Astrocyte (in vitro differentiated cells and primary cell): ENCODE measurements around the gene PAPOLB. TPM values are rescaled to one million over a fixed set of nuclear protein-coding genes. Genes with fewer than 3 reads are reported as not detected.

Experiments
- DNase-seq: peaks from one replicate; pipeline ENCODE4 v3.0.0-alpha.2; 2010; ENCODE audit warnings: low read depth
- FAIRE-seq: peaks from 2 replicates; lab custom pipeline; 2011; peaks lifted over from hg19 to GRCh38; lab: Jason Lieb, UNC
- H2AFZ ChIP-seq: 2 replicates; pipeline ENCODE4 v1.6.0; 2012; ENCODE audit warnings: low read depth, low read length, inconsistent platforms
- H3K27ac ChIP-seq: 2 replicates; pipeline ENCODE4 v1.5.1; 2011; ENCODE audit warnings: low read depth, low read length, inconsistent platforms
- H3K27me3 ChIP-seq: 2 replicates; pipeline ENCODE4 v1.6.0; 2011; ENCODE audit warnings: low read length, inconsistent platforms; ENCODE audit not compliant: insufficient read depth
- H3K36me3 ChIP-seq: 2 replicates; pipeline ENCODE4 v1.5.1; 2011; ENCODE audit warnings: low read length, inconsistent platforms; ENCODE audit not compliant: insufficient read depth
- H3K4me1 ChIP-seq: 2 replicates; pipeline ENCODE4 v1.5.1; 2011; ENCODE audit warnings: low read length, inconsistent platforms; ENCODE audit not compliant: insufficient read depth
- H3K4me2 ChIP-seq: 2 replicates; pipeline ENCODE4 v1.6.0; 2012; ENCODE audit warnings: low read length, inconsistent platforms
- H3K4me3 ChIP-seq: 2 replicates; pipeline ENCODE4 v1.5.1; 2011; ENCODE audit warnings: low read depth, mild to moderate bottlenecking, low read length, inconsistent platforms; ENCODE audit not compliant: insufficient read depth
- H3K79me2 ChIP-seq: 2 replicates; pipeline ENCODE4 v1.6.0; 2012; ENCODE audit warnings: mild to moderate bottlenecking, low read length, inconsistent platforms; ENCODE audit not compliant: insufficient read depth
- H3K9ac ChIP-seq: 2 replicates; pipeline ENCODE4 v1.6.0; 2012; ENCODE audit warnings: mild to moderate bottlenecking, low read length, inconsistent platforms
- H3K9me3 ChIP-seq: 2 replicates; pipeline ENCODE4 v1.5.1; 2012; ENCODE audit warnings: low read depth, mild to moderate bottlenecking, low read length, inconsistent platforms; ENCODE audit not compliant: insufficient read depth
- H4K20me1 ChIP-seq: 2 replicates; pipeline ENCODE4 v1.6.0; 2012; ENCODE audit warnings: low read length, inconsistent platforms; ENCODE audit not compliant: insufficient read depth
- H3K27ac Mint-ChIP-seq: one replicate; pipeline ENCODE4 v1.8.0; 2021; ENCODE audit warnings: mild to moderate bottlenecking, mixed read lengths; ENCODE audit not compliant: unreplicated experiment
- H3K27me3 Mint-ChIP-seq: one replicate; pipeline ENCODE4 v1.8.0; 2021; ENCODE audit warnings: low read depth, mixed read lengths; ENCODE audit not compliant: unreplicated experiment
- H3K36me3 Mint-ChIP-seq: one replicate; pipeline ENCODE4 v1.8.0; 2021; ENCODE audit warnings: low read depth, mixed read lengths; ENCODE audit not compliant: unreplicated experiment
- H3K4me1 Mint-ChIP-seq: one replicate; pipeline ENCODE4 v1.8.0; 2021; ENCODE audit warnings: low read depth, mixed read lengths; ENCODE audit not compliant: unreplicated experiment
- H3K4me3 Mint-ChIP-seq: one replicate; pipeline ENCODE4 v1.8.0; 2021; ENCODE audit warnings: mild to moderate bottlenecking, moderate library complexity, mixed read lengths; ENCODE audit not compliant: unreplicated experiment
- H3K9me3 Mint-ChIP-seq: one replicate; pipeline ENCODE4 v1.8.0; 2021; ENCODE audit warnings: mild to moderate bottlenecking, mixed read lengths; ENCODE audit not compliant: unreplicated experiment
- EZH2 ChIP-seq: IDR thresholded peaks from 2 replicates; pipeline ENCODE4 v1.6.1; 2012; ENCODE audit warnings: mild to moderate bottlenecking, low read length, inconsistent platforms; ENCODE audit not compliant: insufficient read depth
- total RNA-seq: library from RNA; stranded (reverse); gene quantifications from 2 replicates; pipeline ENCODE4 v1.2.1, GENCODE V29; 2021
- TF ChIP-seq, protein P1 (sequence below): IDR thresholded peaks from 2 replicates; pipeline ENCODE4 v1.5.1; 2011; ENCODE audit warnings: low read depth, mild to moderate bottlenecking, inconsistent platforms, low read length, moderate library complexity; ENCODE audit not compliant: insufficient read depth

Gene PAPOLB
- total RNA-seq, 1 donor from 2014 or later: not detected

DNA sequence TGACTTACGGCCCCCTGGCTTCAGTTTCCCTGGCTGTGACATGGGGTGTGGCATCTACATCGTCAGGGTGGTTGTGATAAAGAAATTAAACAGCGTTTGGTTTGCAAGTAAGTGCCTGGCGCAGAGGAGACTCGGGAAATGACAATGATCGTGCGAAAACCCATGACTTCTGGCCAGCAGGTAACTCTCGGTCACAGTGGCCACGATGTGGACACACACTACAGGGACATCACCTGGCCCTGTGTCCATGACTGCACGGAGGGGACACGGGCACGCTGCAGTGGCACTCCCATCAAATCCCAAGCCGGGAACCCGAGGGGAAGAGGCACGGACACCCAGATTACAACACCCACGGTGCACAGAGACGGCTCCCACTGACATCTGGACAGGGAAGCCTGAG lies 28.7 kb downstream of the PAPOLB start:
- no peak for TF ChIP-seq EZH2
- TF ChIP-seq, protein P1, sequence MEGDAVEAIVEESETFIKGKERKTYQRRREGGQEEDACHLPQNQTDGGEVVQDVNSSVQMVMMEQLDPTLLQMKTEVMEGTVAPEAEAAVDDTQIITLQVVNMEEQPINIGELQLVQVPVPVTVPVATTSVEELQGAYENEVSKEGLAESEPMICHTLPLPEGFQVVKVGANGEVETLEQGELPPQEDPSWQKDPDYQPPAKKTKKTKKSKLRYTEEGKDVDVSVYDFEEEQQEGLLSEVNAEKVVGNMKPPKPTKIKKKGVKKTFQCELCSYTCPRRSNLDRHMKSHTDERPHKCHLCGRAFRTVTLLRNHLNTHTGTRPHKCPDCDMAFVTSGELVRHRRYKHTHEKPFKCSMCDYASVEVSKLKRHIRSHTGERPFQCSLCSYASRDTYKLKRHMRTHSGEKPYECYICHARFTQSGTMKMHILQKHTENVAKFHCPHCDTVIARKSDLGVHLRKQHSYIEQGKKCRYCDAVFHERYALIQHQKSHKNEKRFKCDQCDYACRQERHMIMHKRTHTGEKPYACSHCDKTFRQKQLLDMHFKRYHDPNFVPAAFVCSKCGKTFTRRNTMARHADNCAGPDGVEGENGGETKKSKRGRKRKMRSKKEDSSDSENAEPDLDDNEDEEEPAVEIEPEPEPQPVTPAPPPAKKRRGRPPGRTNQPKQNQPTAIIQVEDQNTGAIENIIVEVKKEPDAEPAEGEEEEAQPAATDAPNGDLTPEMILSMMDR: no peak
- no peaks in the 10 kb centered on the region for H3K4me1 ChIP-seq
- no peak overlapping the region for H3K4me3 ChIP-seq
- Mint-ChIP-seq H3K36me3 (no peaks in the 10 kb centered on the region), H3K27me3 (peaks cover 21% of the 10 kb centered on the region), H3K4me3 (no peak overlapping the region), H3K4me1 (peaks cover 6% of the 10 kb centered on the region), H3K9me3 (no peaks in the 10 kb centered on the region), H3K27ac (no peak overlapping the region)
- FAIRE-seq (no peak), DNase-seq (no peak)
- no peak overlapping the region for H3K27ac ChIP-seq
- H3K36me3 ChIP-seq: no peaks in the 10 kb centered on the region
- no peaks in the 10 kb centered on the region for H4K20me1 ChIP-seq
- H3K27me3 ChIP-seq: no peaks in the 10 kb centered on the region
- no peak overlapping the region for H3K9ac ChIP-seq
- no peaks in the 10 kb centered on the region for H3K79me2 ChIP-seq
- H2AFZ ChIP-seq: no peak overlapping the region
- no peak overlapping the region for H3K4me2 ChIP-seq
- no peaks in the 10 kb centered on the region for H3K9me3 ChIP-seq

DNA sequence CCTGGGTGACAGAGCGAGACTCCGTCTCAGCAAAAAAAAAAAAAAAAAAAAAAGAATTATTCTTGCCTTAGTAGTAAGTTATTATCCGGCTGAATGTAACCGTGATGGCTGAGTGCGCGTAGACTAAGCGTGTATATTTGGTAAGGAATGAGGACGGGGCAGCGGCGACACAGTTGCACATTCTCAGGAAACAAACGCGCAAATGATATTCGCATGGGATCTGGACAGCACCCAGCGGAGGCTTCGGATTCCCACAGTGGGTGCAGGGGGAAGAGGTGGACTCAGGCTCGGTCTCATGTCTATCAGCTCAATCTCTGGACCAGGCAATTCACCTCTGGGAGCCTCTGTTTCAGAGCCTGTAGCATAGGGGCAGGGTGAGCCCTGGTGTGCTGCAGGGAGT lies 29.1 kb downstream of the PAPOLB start:
- H2AFZ ChIP-seq: no peak overlapping the region
- no peak overlapping the region for H3K9ac ChIP-seq
- no peaks in the 10 kb centered on the region for H3K4me1 ChIP-seq
- no peaks in the 10 kb centered on the region for H3K36me3 ChIP-seq
- no peaks in the 10 kb centered on the region for H4K20me1 ChIP-seq
- H3K27ac ChIP-seq: no peak overlapping the region
- Mint-ChIP-seq H3K4me3 (no peak overlapping the region), H3K4me1 (peaks cover 6% of the 10 kb centered on the region), H3K9me3 (no peaks in the 10 kb centered on the region), H3K27ac (no peak overlapping the region), H3K27me3 (peaks cover 21% of the 10 kb centered on the region), H3K36me3 (no peaks in the 10 kb centered on the region)
- DNase-seq (no peak), FAIRE-seq (no peak)
- no peak for TF ChIP-seq EZH2
- no peak overlapping the region for H3K4me2 ChIP-seq
- H3K27me3 ChIP-seq: no peaks in the 10 kb centered on the region
- no peaks in the 10 kb centered on the region for H3K79me2 ChIP-seq
- H3K9me3 ChIP-seq: no peaks in the 10 kb centered on the region
- H3K4me3 ChIP-seq: no peak overlapping the region

DNA sequence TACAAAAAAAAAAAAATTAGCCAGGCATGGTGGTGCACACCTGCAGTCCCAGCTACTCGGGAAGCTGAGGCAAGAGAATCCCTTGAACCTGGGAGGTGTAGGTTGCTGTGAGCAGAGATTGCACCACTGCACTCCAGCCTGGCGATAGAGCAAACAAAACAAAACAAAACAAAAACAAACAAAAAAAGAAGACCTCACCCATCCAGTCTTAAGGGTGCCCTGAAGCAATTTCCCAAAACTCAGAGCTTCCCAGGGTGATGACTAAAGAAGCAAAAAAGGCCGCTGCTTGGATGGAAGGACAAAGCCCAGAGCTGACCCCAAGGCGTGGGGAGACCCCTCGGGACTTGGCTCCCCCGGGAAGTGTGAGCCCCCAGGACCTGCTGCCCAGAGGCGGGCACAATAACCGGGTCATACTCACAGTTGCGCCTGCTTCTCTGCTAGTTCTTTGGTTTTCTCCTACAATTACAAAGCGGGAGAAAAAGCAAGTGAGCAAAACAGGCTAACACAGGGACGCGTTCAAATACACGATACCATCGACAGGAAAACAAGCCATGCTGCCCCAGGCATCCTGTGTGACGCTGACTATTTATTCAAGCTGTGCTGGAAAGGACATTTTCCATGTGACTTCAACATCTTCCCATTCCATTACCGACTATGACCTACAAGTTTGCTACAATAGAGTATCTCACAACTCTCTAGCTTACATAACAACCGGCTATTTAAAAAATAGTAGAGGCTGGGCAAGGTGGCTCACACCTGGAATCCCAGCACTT lies 29.9 kb downstream of the PAPOLB start:
- FAIRE-seq (no peak), DNase-seq (no peak)
- no peak overlapping the region for H3K4me2 ChIP-seq
- H2AFZ ChIP-seq: no peak overlapping the region
- no peak overlapping the region for H3K27ac Mint-ChIP-seq
- H3K4me1 Mint-ChIP-seq: peaks cover 1% of the 10 kb centered on the region
- H3K9ac ChIP-seq: no peak overlapping the region
- no peaks in the 10 kb centered on the region for H3K27me3 ChIP-seq
- H3K9me3 Mint-ChIP-seq: no peaks in the 10 kb centered on the region
- H3K79me2 ChIP-seq: no peaks in the 10 kb centered on the region
- H3K4me3 ChIP-seq: no peak overlapping the region
- no peak overlapping the region for H3K27ac ChIP-seq
- H3K36me3 Mint-ChIP-seq: no peaks in the 10 kb centered on the region
- no peak overlapping the region for H3K4me3 Mint-ChIP-seq
- no peaks in the 10 kb centered on the region for H3K36me3 ChIP-seq
- H3K9me3 ChIP-seq: no peaks in the 10 kb centered on the region
- TF ChIP-seq, protein P1: no peak
- no peak for TF ChIP-seq EZH2
- no peaks in the 10 kb centered on the region for H3K4me1 ChIP-seq
- H4K20me1 ChIP-seq: no peaks in the 10 kb centered on the region
- peaks cover 19% of the 10 kb centered on the region for H3K27me3 Mint-ChIP-seq
